NOMO-1 treated with dmso at 0.1 percent for 144 hours (cell line): ENCODE results near the gene CA11.
"Not testable (repeated sequence)": the region's sequence is repeated elsewhere in the genome, so short reads cannot be mapped to it uniquely, and the experiment has no call there.

ENCODE experiments used
- DNase-seq: peaks from one replicate; lab custom pipeline; 2025; ENCODE audit not compliant: unreplicated experiment; lab: John Stamatoyannopoulos, UW

The CA11 gene

GRCh38 chr19:48669903-48670668, 24.1 kb upstream of the CA11 start:
- DNase-seq = no peak

- no peak for DNase-seq
Observed at GRCh38 chr19:48668761-48669160, 22.8 kb upstream of the CA11 start.

GRCh38 chr19:48668332-48668731, 22.3 kb upstream of the CA11 start:
- no peak for DNase-seq

GRCh38 chr19:48665786-48666185, 19.8 kb upstream of the CA11 start:
- no peak for DNase-seq

- DNase-seq = no peak
Observed at GRCh38 chr19:48664476-48664875, 18.5 kb upstream of the CA11 start.

- DNase-seq = no peak
Observed at GRCh38 chr19:48663667-48664066, 17.7 kb upstream of the CA11 start.

GRCh38 chr19:48661711-48662090, 15.7 kb upstream of the CA11 start:
- DNase-seq = no peak

GRCh38 chr19:48660852-48661710, 15.1 kb upstream of the CA11 start:
- DNase-seq = peak; percentile 90

- DNase-seq = no peak
Observed at GRCh38 chr19:48659768-48660167, 13.8 kb upstream of the CA11 start.

- no peak for DNase-seq
Observed at GRCh38 chr19:48658483-48658882, 12.5 kb upstream of the CA11 start.

- DNase-seq = not testable (repeated sequence)
Observed at GRCh38 chr19:48657828-48658227, 11.8 kb upstream of the CA11 start.

GRCh38 chr19:48656840-48657474, 11.0 kb upstream of the CA11 start:
- DNase-seq = no peak

- DNase-seq = no peak
Observed at GRCh38 chr19:48654299-48655059, 8.5 kb upstream of the CA11 start.

GRCh38 chr19:48651683-48652048, 5.7 kb upstream of the CA11 start:
- DNase-seq = no peak

GRCh38 chr19:48650974-48651682, 5.1 kb upstream of the CA11 start:
- DNase-seq = no peak

- DNase-seq = no peak
Observed at GRCh38 chr19:48648134-48648533, 2.1 kb upstream of the CA11 start.

GRCh38 chr19:48646722-48647216, 782 bp upstream of the CA11 start:
- no peak for DNase-seq

- DNase-seq = no peak
Observed at GRCh38 chr19:48645620-48646000, 377 bp downstream of the CA11 start.

GRCh38 chr19:48644839-48645619, 958 bp downstream of the CA11 start:
- peak; percentile 41 for DNase-seq

- DNase-seq = no peak
Observed at GRCh38 chr19:48644355-48644754, 1.6 kb downstream of the CA11 start.
